Neuronal stem cell (in vitro differentiated cells): Measurements from ENCODE around the gene KRTAP10-7.
"Not testable (repeated sequence)": the region's sequence is repeated elsewhere in the genome, so short reads cannot be mapped to it uniquely, and the experiment has no call there.

Experiments used
- DNase-seq: peaks from one replicate; pipeline ENCODE4 v3.0.0-alpha.2; 2013; ENCODE audit warnings: low spot score
- H2AFZ ChIP-seq: one replicate; pipeline ENCODE4 v1.6.1; 2013; ENCODE audit warnings: mild to moderate bottlenecking, low read length, inconsistent platforms
- H2AK5ac ChIP-seq: 2 replicates; pipeline ENCODE4 v1.6.1; 2013; ENCODE audit warnings: low read depth, mild to moderate bottlenecking, inconsistent platforms, low read length, moderate library complexity, mixed read lengths
- H2BK120ac ChIP-seq: 2 replicates; pipeline ENCODE4 v1.6.1; 2013; ENCODE audit warnings: low read depth, mild to moderate bottlenecking, inconsistent platforms, low read length, moderate library complexity, mixed read lengths
- H2BK12ac ChIP-seq: one replicate; pipeline ENCODE4 v1.6.1; 2013; ENCODE audit warnings: low read length, inconsistent platforms
- H2BK15ac ChIP-seq: 2 replicates; pipeline ENCODE4 v1.6.1; 2013; ENCODE audit warnings: mild to moderate bottlenecking, low read length, inconsistent platforms, mixed read lengths
- H2BK5ac ChIP-seq: one replicate; pipeline ENCODE4 v1.6.1; 2013; ENCODE audit warnings: inconsistent platforms, mild to moderate bottlenecking, low read length, moderate library complexity
- H3K14ac ChIP-seq: one replicate; pipeline ENCODE4 v1.6.1; 2013; ENCODE audit warnings: low read length, inconsistent platforms
- H3K18ac ChIP-seq: 2 replicates; pipeline ENCODE4 v1.6.1; 2013; ENCODE audit warnings: low read length, inconsistent platforms
- H3K23ac ChIP-seq: 2 replicates; pipeline ENCODE4 v1.6.1; 2013; ENCODE audit warnings: low read depth, mild to moderate bottlenecking, mixed read lengths, low read length, inconsistent platforms; ENCODE audit not compliant: poor library complexity
- H3K27ac ChIP-seq: replicated peaks from 3 replicates; pipeline ENCODE4 v1.5.1; 2013; ENCODE audit warnings: low read length, inconsistent platforms
- H3K27me3 ChIP-seq, 3 experiments: 2 replicates each; pipeline ENCODE4 v1.6.1; 2013; ENCODE audit warnings: low read length in 3 of 3, mild to moderate bottlenecking in 2 of 3, inconsistent platforms in 1 of 3, low read depth in 1 of 3, mixed read lengths in 1 of 3, moderate library complexity in 1 of 3; ENCODE audit not compliant: control insufficient read depth in 3 of 3, insufficient read depth in 3 of 3
- H3K36me3 ChIP-seq, 2 donors: replicated peaks in 1 of 2; 2 replicates each; pipeline ENCODE4 v1.6.1; 2013; ENCODE audit warnings: low read length in 2 of 2; ENCODE audit not compliant: control insufficient read depth in 2 of 2, insufficient read depth in 2 of 2
- H3K4ac ChIP-seq: 2 replicates; pipeline ENCODE4 v1.6.1; 2013; ENCODE audit warnings: inconsistent platforms, mild to moderate bottlenecking, low read length, moderate library complexity
- H3K4me1 ChIP-seq, 2 donors: 1 replicate in 1 of 2; 2 replicates in 1 of 2; pipeline ENCODE4 v1.6.1; 2013; ENCODE audit warnings: low read length in 2 of 2, low read depth in 1 of 2; ENCODE audit not compliant: control insufficient read depth in 2 of 2, insufficient read depth in 1 of 2
- H3K4me2 ChIP-seq: one replicate; pipeline ENCODE4 v1.6.1; 2013; ENCODE audit warnings: mild to moderate bottlenecking, low read length, inconsistent platforms; ENCODE audit not compliant: insufficient read depth, poor library complexity, severe bottlenecking
- H3K4me3 ChIP-seq, 2 donors: 2 replicates each; pipeline ENCODE4 v1.5.1; 2013; ENCODE audit warnings: low read length in 2 of 2, mild to moderate bottlenecking in 2 of 2, inconsistent platforms in 1 of 2, moderate library complexity in 1 of 2
- H3K79me1 ChIP-seq: one replicate; pipeline ENCODE4 v1.6.1; 2013; ENCODE audit warnings: low read depth, mild to moderate bottlenecking, inconsistent platforms, low read length, moderate library complexity
- H3K9ac ChIP-seq: one replicate; pipeline ENCODE4 v1.6.1; 2013; ENCODE audit warnings: mild to moderate bottlenecking, low read depth, low read length, inconsistent platforms; ENCODE audit not compliant: poor library complexity
- H3K9me3 ChIP-seq, 2 donors: replicated peaks in 1 of 2; 2 replicates each; pipeline versions ENCODE3 to v1.6.1; 2013; ENCODE audit warnings: low read length in 2 of 2, mild to moderate bottlenecking in 2 of 2, inconsistent platforms in 1 of 2, low read depth in 1 of 2, mixed read lengths in 1 of 2, moderate library complexity in 1 of 2; ENCODE audit not compliant: control insufficient read depth in 2 of 2, insufficient read depth in 1 of 2
- H4K8ac ChIP-seq: one replicate; pipeline ENCODE4 v1.6.1; 2013; ENCODE audit warnings: low read depth, mild to moderate bottlenecking, inconsistent platforms, low read length, moderate library complexity
- H4K91ac ChIP-seq: one replicate; pipeline ENCODE4 v1.6.1; 2013; ENCODE audit warnings: low read length, low read depth, mild to moderate bottlenecking, inconsistent platforms; ENCODE audit not compliant: poor library complexity
- WGBS, 2 donors: extraction: QIAGEN DNeasy Blood & Tissue Kit; methylation state at CpG; one replicate each; pipeline ENCODE4 v1.1.7; 2013; ENCODE audit warnings: missing lambda C conversion rate in 2 of 2, mixed read lengths in 1 of 2; ENCODE audit not compliant: insufficient read length in 2 of 2, insufficient replicate concordance in 1 of 2; ENCODE audit errors: extremely low coverage in 2 of 2; 5-methylcytosine and 5-hydroxymethylcytosine counted together

Gene KRTAP10-7

GRCh38 chr21:44644878-44645277 is 44.5 kb downstream of the KRTAP10-7 start:
- Histone ChIP-seq H2AFZ (no peak overlapping the region), H2AK5ac (no peak overlapping the region), H4K8ac (no peak overlapping the region), H2BK15ac (no peak overlapping the region), H3K4me1 (peaks cover 0 to 3% of the 10 kb centered on the region in 2 donors), H3K14ac (no peak overlapping the region), H3K18ac (no peak overlapping the region), H2BK12ac (no peak overlapping the region), H3K27me3 (peaks cover 0 to 15% (median 0%) of the 10 kb centered on the region in 3 experiments), H2BK120ac (no peak overlapping the region), H3K9ac (no peak overlapping the region), H3K9me3 (peaks cover 4 to 6% of the 10 kb centered on the region in 2 donors), H3K4ac (no peak overlapping the region), H3K36me3 (no peaks in the 10 kb centered on the region), H2BK5ac (no peak overlapping the region), H3K79me1 (no peaks in the 10 kb centered on the region), H3K23ac (no peak overlapping the region), H3K27ac (no peak overlapping the region), H3K4me3 (no peak overlapping the region), H4K91ac (no peak overlapping the region), H3K4me2 (no peak overlapping the region)
- WGBS, 2 donors, result no CpG with 5 or more reads among the region's 2 CpGs
- no peak for DNase-seq

- not testable (repeated sequence) for DNase-seq, H3K36me3 ChIP-seq
These were observed 46.2 kb downstream of the KRTAP10-7 start, which contains the start of gene KRTAP10-11 for GRCh38 chr21:44646366-44647221. Gene KRTAP10-11, plus strand, starts transcription at chr21:44646414. Its CDS starts 45 bp downstream, at chr21:44646459.

GRCh38 chr21:44647222-44647552 is 46.8 kb downstream of the KRTAP10-7 start:
- Histone ChIP-seq H3K79me1 (no peaks in the 10 kb centered on the region), H2AFZ (peak overlapping the region; percentile 11)
- DNase-seq, result no peak

More at GRCh38 chr21:44646366-44647221, 46.2 kb downstream of the KRTAP10-7 start, which contains the start of gene KRTAP10-11:
- H3K23ac ChIP-seq, result peak within 1 kb of the TSS; percentile 58
- peak within 1 kb of the TSS; percentile 92 for H3K14ac ChIP-seq
- peaks cover 0 to 15% (median 0%) of the 10 kb centered on the region in 3 experiments for H3K27me3 ChIP-seq
- peak within 1 kb of the TSS; percentile 50 for H4K8ac ChIP-seq
- H3K4me3 ChIP-seq, H3K4me2 ChIP-seq, H3K4me1 ChIP-seq, H2BK120ac ChIP-seq, H3K27ac ChIP-seq, H2BK5ac ChIP-seq, H3K9me3 ChIP-seq, H3K79me1 ChIP-seq, H2AFZ ChIP-seq: not testable (repeated sequence)
- peak within 1 kb of the TSS; percentile 73 for H3K9ac ChIP-seq
- peak within 1 kb of the TSS; percentile 74 for H2AK5ac ChIP-seq
- peak within 1 kb of the TSS; percentile 91 for H3K18ac ChIP-seq
- peak within 1 kb of the TSS; percentile 72 for H2BK15ac ChIP-seq
- peak within 1 kb of the TSS; percentile 97 for H2BK12ac ChIP-seq
- WGBS, 2 donors, result no CpG with 5 or more reads among the region's 21 CpGs
- H4K91ac ChIP-seq, result peak within 1 kb of the TSS; percentile 66
- peak within 1 kb of the TSS; percentile 41 for H3K4ac ChIP-seq

More at GRCh38 chr21:44647222-44647552, 46.8 kb downstream of the KRTAP10-7 start:
- Histone ChIP-seq H2BK12ac (peak overlapping the region; percentile 97), H2BK15ac (peak overlapping the region; percentile 72), H3K18ac (peak overlapping the region; percentile 91), H3K4ac (no peak overlapping the region), H2AK5ac (peak overlapping the region; percentile 74), H3K4me3 (no peak overlapping the region), H3K14ac (peak overlapping the region; percentile 92), H3K27ac (no peak overlapping the region), H3K27me3 (peaks cover 0 to 15% (median 0%) of the 10 kb centered on the region in 3 experiments), H3K4me2 (no peak overlapping the region), H3K36me3 (no peaks in the 10 kb centered on the region), H4K91ac (peak overlapping the region; percentile 66), H2BK120ac (no peak overlapping the region), H3K9me3 (peaks cover 4% of the 10 kb centered on the region in 2 donors), H3K9ac (peak overlapping the region; percentile 73), H3K23ac (peak overlapping the region; percentile 58), H3K4me1 (peaks cover 0 to 3% of the 10 kb centered on the region in 2 donors), H4K8ac (peak overlapping the region; percentile 50), H2BK5ac (no peak overlapping the region)
- no CpG with 5 or more reads among the region's 8 CpGs for WGBS, 2 donors
